Activated CD8-positive, alpha-beta memory T cell treated with anti-CD3 and anti-CD28 coated beads, Interleukin-2, amount 50 U/mL, for 48 hours (primary cell): ENCODE measurements around the gene ARPC1A.
"Not testable (repeated sequence)": the region's sequence is repeated elsewhere in the genome, so short reads cannot be mapped to it uniquely, and the experiment has no call there.

ENCODE experiments used
- DNase-seq: peaks from one replicate; pipeline ENCODE4 v3.0.0-alpha.2; 2020

The ARPC1A gene

DNA sequence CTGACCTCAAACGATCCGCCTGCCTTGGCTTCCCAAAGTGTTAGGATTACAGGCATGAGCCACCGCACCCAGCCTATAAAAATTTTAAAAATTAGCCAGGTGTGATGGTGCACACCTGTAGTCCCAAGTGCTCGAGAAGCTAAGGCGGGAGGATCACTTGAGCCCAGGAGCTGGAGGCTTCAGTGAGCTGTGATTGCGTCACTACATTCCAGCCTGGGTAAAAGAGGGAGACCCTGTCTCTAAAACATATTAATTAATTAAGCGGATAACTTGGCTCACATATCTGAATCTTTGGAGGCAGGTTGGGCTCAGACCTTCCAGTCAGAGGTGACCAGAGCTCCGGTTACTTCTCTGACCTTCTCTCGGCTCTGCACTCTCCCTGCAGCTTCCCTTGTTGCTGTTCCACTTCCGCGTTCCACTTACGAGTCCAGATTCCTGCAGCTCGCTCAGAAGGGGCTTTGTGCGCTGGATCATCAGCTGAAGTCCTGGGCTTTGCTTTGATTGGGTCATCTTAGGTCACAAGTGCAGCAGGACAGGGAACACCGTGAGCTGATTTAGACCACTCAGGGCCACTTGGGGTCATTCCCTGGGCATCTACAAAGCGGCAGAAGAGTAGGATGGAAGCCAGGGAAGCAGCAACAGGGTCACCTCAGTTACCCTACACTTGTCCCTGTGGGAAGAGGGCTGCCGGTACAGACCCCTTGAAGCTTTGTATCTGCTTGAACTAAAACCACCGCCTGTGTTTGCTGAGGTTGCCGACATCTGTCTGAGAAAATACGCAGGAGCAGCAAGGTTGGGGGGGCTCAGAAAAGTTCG, 46.8 kb downstream of the ARPC1A start:
- DNase-seq: no peak

DNA sequence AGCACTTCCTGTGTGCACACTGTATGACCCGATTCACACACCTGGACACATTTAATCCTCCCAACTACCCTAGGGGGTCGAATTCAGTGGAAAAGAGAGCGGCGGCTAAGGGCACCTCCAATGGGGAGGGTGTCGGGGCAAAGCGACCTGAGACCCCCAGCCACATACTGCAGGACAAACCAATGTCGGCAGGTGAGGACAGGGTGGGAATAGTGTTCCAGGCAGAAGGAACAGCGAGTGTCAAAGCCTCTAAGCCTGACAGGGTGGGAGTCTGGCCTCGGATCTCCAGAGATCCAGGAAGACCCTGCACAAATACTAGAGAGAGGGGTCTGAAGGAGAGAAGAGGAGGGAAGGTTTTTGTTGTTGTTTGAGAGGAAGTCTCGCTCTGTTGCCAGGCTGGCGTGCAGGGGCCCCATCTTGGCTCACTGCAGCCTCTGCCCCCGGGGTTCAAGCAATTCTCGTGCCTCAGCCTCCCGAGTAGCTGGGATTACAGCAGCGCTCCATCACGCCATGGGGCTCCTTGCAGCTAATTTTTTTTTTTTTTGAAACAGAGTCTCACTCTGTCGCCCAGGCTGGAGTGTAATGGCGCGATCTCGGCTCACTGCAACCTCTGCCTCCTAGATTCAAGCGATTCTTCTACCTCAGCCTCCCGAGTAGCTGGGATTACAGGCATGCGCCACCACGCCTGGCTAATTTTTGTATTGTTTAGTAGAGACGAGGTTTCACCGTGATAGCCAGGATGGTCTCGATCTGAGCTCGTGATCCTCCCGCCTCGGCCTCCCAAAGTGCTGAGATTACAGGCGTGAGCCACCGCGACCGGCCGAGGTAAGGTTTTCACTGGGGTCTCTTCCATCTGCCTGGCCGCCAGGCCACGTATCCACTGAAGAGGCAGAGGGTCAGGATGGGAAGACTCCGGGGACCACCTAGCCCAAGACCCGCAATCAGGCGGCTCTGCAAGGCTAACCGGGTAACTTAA, 47.7 kb downstream of the ARPC1A start:
- no peak for DNase-seq

DNA sequence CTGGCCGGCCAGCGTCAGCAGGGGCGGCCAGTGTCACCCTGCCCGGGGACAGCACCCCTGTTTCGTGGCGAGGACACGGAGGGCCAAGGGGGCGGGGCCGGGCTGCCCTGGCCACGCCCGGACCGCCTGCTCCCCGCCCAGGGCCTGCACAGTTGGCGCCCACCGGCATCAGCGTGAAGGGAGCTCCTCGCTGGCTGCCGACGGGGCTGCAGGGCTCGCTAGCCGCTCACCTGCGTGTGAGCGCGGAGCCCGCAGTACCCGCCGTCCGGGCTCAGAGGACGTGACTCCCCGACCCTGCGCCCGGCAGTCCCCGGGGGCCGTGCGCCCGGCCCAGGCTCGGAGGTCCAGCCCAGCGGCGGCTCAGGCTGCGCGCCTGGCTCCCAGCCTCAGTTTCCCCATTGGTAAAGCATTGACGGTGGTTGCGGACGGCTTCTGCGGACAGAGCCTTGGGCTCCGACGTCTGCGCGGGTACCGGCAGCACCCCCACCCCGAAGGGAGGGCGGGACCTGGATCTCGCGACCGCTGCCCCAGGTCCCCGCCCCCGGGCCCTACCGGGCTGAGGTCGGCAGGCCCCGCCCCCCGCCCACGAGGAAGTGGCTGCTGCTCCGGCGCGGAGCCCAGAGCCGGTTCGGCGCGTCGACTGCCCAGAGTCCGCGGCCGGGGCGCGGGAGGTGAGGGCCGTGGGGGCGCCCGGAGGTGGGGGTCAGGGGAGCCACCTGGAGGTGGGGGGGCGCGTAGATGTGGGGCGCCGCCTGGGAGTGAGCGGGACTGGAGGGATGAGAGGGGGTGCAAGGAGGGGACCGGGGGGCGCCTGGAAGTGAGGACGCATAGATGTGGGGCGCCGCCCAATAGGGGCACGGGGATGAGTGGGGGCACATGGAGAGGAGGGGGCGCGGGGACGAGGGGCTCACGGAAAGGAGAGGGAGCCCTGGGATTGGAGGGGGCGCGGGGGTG, 48.7 kb downstream of the ARPC1A start, which contains the start of gene ARPC1B:
TSS of gene ARPC1B (plus strand) at position 620 of the 954 bp plus-strand sequence. CDS start 10,985 bp downstream, outside the sequence.
- peak; percentile 92 for DNase-seq

DNA sequence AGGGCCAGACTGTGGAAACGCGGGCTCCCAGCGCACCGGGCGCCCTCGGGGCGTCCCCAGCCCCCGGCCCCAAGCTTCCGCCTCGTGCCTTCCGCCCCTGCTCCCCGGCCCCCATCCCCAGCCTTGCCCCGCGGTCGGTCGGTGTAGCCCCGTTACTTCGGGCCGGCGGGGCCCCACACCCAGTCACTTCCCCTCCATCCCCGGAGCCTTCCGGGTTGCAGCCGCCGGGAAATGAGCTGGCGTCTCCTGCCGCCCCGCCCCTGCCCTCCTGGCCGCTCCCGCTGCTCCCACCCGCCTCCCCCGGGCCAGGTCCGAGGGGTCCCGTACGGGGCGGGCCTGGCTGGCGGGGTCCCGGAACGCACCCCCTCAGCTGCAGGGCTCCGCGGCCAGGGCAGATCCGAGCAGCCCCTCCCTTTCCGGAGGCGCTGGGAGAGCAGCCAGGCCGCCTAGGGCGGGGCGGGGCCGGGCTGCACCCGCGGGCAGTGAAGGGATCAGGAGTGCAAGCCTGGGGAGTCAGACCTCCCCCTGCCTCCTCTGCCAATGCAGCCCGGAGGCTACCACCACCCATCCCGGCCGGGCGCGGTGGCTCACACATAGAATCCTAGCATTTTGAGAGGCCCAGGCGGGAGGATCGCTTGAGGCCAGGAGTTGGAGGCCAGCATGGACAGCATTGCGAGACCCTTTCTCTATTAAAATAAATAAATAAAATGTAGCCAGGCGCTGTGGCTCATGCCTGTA, 49.5 kb downstream of the ARPC1A start:
- DNase-seq: peak; percentile 83

DNA sequence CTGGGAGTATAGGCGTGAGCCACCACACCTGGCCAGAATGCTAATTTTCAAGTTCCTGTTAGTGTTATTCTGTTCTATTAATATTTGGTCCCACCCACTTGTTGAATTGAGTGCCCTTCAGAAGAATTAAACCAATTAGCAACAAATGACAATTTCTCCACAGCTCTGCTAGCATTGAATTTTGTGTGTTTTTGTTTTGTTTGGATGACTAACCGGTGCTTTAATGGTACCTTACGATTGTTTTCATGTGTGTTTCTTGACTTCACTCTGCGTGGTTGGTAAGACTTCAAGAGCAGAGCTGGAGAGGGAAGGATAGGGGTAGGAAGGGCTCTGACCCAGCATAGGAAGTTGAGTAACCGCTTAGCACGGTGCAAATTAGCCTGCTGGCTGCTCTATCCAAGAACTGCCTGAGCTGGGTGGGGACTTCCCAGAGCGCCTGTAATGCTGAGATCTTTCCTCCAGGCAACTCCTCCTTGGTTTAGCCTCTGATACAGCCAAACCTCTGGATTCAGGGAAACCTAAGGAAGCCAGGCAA, 53.4 kb downstream of the ARPC1A start:
- DNase-seq: no peak

DNA sequence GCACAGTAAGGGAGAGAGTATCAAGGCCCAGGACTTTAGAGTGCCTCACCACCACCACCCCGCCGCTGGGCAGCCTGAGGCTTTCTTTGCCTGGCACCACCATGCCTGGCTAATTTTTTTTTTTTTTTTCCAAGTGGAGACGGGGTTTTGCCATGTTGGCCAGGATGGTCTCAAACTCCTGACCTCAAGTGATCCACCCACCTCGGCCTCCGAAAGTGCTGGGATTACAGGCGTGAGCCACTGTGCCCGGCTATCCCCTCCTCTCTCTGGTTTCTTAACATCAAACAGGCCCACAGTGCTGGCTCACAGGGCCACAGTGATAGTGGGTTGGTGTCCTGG, 54.0 kb downstream of the ARPC1A start:
- not testable (repeated sequence) for DNase-seq

DNA sequence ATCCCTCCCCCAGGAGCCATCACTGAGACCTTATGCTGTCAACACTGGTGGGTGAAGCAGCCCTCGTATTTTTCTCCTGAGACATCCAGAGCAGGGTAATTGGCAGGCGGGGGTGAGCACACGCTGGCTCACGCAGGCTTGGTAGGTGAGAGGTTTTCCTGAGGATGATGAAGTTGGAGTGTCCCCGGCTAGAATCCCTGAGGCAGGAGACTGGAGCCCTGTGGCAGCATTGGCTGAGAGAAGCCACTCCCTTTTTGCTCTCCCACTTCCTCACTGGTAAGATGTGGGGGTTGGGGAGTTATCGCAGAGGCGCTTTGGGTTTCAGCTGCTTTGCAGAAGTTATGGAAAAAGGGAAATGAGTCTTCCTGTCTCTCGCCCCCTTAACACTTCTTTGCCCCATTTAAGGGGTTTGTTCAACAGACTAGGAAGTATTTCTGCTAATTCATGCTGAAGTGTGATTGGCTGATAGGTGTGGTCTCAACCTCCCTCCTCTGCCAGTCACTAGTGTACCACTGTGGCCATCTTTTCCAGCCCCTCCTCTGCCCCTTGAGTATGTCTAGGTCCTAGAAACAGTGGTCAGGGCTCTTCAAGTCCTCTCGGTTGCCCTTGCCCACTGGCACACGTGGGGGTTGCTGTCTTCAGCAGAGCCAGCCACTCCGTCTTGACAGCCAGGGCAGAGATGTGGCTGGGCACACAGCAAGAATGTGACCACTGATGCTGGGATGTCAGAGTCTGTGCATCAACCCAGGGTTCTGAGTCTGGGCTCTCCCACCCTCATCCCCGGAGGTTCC, 54.5 kb downstream of the ARPC1A start:
- peak; percentile 74 for DNase-seq

DNA sequence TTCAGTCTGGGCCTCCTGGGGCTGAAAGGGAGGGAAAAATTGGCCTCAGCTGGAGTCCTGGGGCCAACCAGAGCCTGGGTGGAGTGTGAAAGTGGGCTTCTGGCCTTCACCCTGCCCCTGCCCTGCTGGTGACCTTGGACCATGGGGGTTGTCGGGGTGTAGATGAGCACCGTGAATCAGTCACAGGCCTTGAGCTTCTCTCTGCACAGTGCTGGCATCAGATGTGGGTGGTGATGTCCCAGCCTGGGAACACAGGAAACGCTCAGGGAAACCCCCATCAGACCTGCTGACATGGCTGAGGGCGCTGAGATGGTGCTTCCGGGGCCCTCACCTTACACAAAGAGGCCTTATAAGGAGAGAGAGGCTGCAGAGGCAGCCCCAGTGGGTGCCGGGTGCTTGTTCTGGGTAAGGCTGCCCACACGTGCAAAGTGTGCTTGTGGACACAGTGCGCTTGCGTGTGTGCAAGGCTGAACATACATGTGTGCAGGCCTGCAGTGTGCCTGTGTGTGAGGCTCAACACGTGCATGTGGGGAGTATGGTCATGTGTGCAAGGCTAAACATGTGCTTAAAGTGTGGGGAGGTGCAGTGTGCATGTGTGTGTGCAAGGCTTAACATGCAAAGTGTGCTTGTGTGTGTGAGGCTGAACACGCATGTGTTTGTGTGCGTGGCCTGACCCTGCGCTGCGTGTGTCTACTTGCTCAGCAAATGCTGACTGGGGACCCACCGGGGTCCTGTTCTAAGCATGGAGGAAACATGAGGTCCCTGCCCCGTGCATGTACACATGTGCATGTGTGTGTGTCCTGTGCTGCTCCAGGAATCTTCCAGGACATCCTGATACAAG, 55.3 kb downstream of the ARPC1A start:
- peak; percentile 91 for DNase-seq

DNA sequence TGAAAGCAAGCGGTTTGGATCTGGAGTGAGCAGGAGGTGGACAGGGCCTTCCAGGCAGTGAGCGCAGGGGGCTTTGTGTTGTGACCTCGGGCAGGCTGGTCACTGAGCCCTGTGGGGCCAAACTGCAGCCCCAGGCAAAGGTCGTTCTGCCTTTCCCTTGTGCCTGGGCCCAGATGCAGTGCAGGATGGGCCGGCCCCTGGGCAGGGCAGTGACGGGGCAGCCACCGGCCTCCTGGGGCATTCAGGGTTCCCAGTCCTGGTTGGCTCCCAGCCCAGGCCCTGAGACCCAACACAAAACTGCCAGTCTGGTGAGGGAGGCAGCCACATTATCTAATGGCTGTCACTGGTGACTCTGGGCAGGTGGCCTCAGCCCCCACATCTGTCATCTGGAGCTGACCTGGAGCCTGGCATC, 56.0 kb downstream of the ARPC1A start:
- DNase-seq: no peak

DNA sequence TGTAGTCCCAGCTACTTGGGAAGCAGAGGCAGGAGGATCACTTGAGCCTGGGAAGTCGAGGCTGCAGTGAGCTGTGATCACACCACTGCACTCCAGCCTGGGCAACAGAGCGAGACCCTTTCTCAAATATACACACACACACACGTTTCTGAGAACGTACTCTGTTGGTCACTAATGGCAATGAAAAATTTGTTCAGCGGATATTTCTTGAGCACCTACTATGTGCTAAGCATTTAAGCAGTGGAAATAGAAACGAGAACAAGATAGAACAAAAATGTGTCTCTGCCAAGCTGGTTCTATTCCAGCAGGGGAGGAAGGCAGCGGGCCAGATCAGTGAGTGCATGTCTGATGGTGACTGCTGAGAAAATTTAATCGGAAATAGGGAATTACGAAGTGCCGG, 57.5 kb downstream of the ARPC1A start:
- no peak for DNase-seq

DNA sequence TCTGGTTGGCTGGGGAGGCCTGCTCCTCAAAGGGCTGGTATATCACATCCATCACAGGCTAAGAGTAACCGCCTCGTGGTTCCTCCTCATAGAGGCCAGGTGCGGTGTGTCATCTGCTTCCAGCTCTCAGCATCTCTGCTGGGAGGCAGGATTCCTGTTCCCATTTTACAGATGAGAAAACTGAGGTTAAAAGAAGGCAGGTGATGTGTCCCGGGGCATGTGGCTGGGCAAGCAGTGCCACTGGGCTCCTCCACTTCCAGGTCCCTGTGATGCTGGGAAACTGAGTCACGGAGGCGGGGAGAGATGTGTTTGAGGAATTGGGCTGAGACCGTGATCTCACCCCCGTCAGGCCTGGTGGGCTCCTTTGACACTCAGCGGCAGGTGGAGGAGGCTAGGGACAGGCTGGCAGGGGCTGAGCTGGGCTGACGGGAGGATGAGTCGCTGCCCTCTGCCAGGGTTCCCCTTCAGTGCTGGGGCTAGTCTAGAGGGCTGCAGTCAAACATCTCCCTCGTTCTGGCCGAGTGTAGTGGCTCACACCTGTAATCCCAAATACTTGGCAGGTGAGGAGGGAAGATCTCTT, 58.2 kb downstream of the ARPC1A start:
- DNase-seq: no peak

DNA sequence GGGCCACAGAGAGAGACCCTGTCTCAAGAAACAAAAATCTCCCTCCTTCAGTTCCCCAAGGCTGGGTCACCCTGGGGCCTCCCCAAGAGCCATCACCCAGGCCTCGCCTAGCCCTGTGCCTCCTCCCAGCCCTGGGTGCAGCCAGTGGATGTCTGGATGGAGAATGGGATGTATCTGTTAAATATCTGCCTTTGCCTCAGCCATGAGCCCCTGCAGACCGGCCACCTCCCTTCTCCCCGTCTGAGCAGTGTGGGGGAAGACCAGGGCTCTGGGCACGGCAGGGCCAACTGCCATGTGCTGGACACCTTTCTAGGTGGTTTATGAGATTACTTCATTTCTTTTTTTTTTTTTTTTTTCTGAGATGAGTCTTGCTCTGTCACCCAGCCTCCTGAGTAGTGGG, 58.8 kb downstream of the ARPC1A start:
- no peak for DNase-seq

DNA sequence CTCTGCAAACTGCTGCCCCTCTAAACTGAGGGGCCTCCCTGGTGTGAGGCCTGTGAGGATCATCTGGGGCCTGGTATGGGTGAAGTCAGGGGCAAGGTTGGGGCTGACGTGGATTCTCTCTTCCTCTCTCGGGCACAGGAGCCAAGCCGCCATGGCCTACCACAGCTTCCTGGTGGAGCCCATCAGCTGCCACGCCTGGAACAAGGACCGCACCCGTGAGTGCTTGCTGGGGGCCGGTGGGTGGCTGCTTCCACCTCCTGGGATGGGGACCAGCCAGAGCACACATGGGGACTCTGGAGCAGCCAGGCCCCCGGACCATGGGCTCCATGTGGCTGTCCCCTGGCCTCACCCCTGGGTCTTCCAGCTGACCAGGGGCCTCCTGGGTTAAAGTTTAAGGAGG, 59.9 kb downstream of the ARPC1A start:
- no peak for DNase-seq

DNA sequence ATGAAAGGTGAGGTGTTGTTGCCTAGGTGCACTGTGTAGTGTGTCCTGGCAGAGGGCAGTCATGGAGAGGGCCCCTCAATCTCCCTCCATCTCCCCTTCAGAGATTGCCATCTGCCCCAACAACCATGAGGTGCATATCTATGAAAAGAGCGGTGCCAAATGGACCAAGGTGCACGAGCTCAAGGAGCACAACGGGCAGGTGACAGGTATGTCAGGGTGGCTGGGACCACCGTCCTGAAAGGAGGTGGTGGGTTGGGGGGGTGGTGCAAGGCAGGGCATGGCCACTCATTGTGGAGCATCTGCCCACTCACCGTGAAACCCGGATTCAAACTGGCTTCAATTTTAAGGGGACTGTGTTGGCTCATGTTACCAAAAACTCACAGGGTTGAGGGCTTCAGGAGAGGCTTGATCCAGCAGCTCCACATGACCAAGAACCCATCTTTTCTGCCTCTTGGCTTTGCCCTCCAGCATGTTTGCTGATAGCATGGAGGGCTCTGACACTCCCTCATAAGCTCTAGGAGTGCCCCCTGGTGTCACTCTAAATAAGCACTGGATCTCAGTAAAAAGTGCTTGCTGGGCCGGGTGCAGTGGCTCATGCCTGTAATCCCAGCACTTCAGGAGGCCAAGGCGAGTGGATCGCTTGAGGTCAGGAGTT, 61.0 kb downstream of the ARPC1A start:
- DNase-seq: no peak

DNA sequence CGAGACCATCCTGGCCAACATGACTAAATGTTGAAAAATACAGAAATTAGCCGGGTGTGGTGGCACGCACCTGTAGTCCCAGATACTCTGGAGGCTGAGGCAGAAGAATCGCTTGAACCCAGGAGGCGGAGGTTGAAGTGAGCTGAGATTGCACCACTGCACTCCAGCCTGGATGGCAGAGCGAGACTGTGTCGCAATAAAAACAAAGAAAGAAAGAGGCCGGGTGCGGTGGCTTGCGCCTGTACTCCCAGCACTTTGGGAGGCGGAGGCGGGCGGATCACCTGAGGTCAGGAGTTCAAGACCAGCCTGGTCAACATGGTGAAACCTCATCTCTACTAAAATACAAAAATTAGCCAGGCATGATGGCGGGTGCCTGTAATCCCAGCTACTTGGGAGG, 61.5 kb downstream of the ARPC1A start:
- not testable (repeated sequence) for DNase-seq

DNA sequence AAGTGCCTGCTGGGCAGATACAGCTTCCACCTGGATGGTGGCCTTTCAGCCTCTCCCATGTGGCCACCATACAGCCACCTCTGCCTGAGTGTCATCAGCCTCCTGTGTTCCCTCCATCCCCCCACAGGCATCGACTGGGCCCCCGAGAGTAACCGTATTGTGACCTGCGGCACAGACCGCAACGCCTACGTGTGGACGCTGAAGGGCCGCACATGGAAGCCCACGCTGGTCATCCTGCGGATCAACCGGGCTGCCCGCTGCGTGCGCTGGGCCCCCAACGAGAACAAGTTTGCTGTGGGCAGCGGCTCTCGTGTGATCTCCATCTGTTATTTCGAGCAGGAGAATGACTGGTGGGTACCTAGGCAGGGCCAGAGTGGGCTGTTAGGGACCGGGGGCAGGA, 62.2 kb downstream of the ARPC1A start:
- DNase-seq: no peak

DNA sequence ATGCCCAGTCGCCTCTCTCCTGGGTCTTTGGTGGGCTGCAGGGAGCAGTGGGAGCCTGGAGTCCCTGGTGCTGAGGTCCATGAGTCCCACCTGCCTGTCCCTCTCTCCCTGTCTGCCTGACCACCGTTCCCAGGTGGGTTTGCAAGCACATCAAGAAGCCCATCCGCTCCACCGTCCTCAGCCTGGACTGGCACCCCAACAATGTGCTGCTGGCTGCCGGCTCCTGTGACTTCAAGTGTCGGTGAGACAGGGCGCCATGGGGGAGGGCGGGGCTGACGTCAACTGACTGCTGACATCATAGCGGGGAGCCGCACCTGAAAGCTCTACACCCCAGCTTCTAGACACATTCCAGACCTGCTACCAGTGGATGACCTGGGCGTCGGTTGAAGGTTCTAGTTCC, 64.1 kb downstream of the ARPC1A start:
- DNase-seq: no peak

DNA sequence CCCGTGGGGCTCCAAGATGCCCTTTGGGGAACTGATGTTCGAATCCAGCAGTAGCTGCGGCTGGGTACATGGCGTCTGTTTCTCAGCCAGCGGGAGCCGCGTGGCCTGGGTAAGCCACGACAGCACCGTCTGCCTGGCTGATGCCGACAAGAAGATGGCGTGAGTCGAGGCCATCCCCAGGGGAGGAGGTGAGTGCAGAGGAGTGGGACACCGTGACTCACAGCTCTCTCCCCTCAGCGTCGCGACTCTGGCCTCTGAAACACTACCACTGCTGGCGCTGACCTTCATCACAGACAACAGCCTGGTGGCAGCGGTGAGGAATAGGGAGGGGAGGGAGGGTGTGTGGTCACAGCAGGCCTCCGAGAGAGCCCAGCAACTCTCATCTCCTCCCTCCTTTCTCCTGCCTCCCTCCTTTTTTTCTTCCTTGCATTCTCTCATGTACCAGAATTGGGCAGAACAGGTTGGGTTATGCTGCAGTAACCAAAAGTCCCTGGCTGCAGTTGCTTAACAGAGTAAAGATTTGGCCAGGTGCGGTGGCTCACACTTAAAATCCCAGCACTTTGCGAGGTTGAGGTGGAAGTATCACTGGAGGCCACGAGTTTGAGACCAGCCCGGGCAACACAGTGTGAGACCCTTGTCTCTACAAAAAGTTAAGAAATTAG, 65.4 kb downstream of the ARPC1A start:
- no peak for DNase-seq
